Measurements from ENCODE around the gene NLRX1.
"Not testable (repeated sequence)": the region's sequence is repeated elsewhere in the genome, so short reads cannot be mapped to it uniquely, and the experiment has no call there.

NLRX1 gene

GRCh38 chr11:119222308-119222707 is 53.8 kb downstream of the NLRX1 start:
- Histone ChIP-seq H3F3A (ENCODE audit: insufficient read depth) (peaks cover 8% of the 10 kb centered on the region; the same call in 1 of the 2 replicates), H3K4me3 (ENCODE audit: insufficient read depth, low read length, poor library complexity, severe bottlenecking) (no peak overlapping the region), H3K9ac (ENCODE audit: low read length) (no peak overlapping the region), H3K9me3 (ENCODE audit: insufficient read depth, low read length) (no peaks in the 10 kb centered on the region), H2AFZ (ENCODE audit: low read depth, low read length, severe bottlenecking) (no peak overlapping the region), H4K20me1 (ENCODE audit: low read depth, low read length) (peaks cover 16% of the 10 kb centered on the region), H3K4me2 (ENCODE audit: low read depth, low read length, poor library complexity, severe bottlenecking) (no peak overlapping the region), H3K27ac (ENCODE audit: low read depth, low read length) (no peak overlapping the region), H3K36me3 (ENCODE audit: low read length) (no peaks in the 10 kb centered on the region), H3K9me2 (replicated peaks; ENCODE audit: insufficient read depth, low read length) (no peaks in the 10 kb centered on the region), H3K79me2 (ENCODE audit: insufficient read depth, low read length) (peaks cover 91% of the 10 kb centered on the region), H3K27me3 (ENCODE audit: low read length) (no peaks in the 10 kb centered on the region)
- no peak for TF ChIP-seq EZH2phosphoT487 (conservative IDR thresholded peaks at IDR 0.05; ENCODE audit: low read length)
- no peak for TF ChIP-seq CTCF (IDR thresholded peaks at IDR 0.05; ENCODE audit: insufficient read depth, low read length, poor library complexity, severe bottlenecking)

- Histone ChIP-seq H3K4me2 (ENCODE audit: low read depth, low read length, poor library complexity, severe bottlenecking) (no peak overlapping the region), H3F3A (ENCODE audit: insufficient read depth) (peaks cover 8% of the 10 kb centered on the region; the same call in 1 of the 2 replicates), H3K27ac (ENCODE audit: low read depth, low read length) (no peak overlapping the region), H3K79me2 (ENCODE audit: insufficient read depth, low read length) (peaks cover 91% of the 10 kb centered on the region), H3K9me2 (replicated peaks; ENCODE audit: insufficient read depth, low read length) (no peaks in the 10 kb centered on the region), H3K9me3 (ENCODE audit: insufficient read depth, low read length) (no peaks in the 10 kb centered on the region), H3K27me3 (ENCODE audit: low read length) (no peaks in the 10 kb centered on the region), H2AFZ (ENCODE audit: low read depth, low read length, severe bottlenecking) (no peak overlapping the region), H3K4me3 (ENCODE audit: insufficient read depth, low read length, poor library complexity, severe bottlenecking) (no peak overlapping the region), H3K9ac (ENCODE audit: low read length) (no peak overlapping the region), H3K36me3 (ENCODE audit: low read length) (no peaks in the 10 kb centered on the region), H4K20me1 (ENCODE audit: low read depth, low read length) (peaks cover 16% of the 10 kb centered on the region)
- no peak for TF ChIP-seq CTCF (IDR thresholded peaks at IDR 0.05; ENCODE audit: insufficient read depth, low read length, poor library complexity, severe bottlenecking)
- no peak for TF ChIP-seq EZH2phosphoT487 (conservative IDR thresholded peaks at IDR 0.05; ENCODE audit: low read length)
These were observed 54.4 kb downstream of the NLRX1 start for GRCh38 chr11:119222891-119223290.

- H3K79me2 ChIP-seq (ENCODE audit: insufficient read depth, low read length): peaks cover 89% of the 10 kb centered on the region
- H3K27ac ChIP-seq (ENCODE audit: low read depth, low read length): no peak overlapping the region
- H3K9me3 ChIP-seq (ENCODE audit: insufficient read depth, low read length): no peaks in the 10 kb centered on the region
- no peak overlapping the region for H3K9ac ChIP-seq (ENCODE audit: low read length)
- H3F3A ChIP-seq (ENCODE audit: insufficient read depth): peaks cover 8% of the 10 kb centered on the region; the same call in 1 of the 2 replicates
- TF ChIP-seq EZH2phosphoT487 (conservative IDR thresholded peaks at IDR 0.05; ENCODE audit: low read length) (no peak), CTCF (IDR thresholded peaks at IDR 0.05; ENCODE audit: insufficient read depth, low read length, poor library complexity, severe bottlenecking) (no peak)
- no peak overlapping the region for H3K4me3 ChIP-seq (ENCODE audit: insufficient read depth, low read length, poor library complexity, severe bottlenecking)
- no peak overlapping the region for H3K4me2 ChIP-seq (ENCODE audit: low read depth, low read length, poor library complexity, severe bottlenecking)
- no peaks in the 10 kb centered on the region for H3K9me2 ChIP-seq (replicated peaks; ENCODE audit: insufficient read depth, low read length)
- H3K36me3 ChIP-seq (ENCODE audit: low read length): no peaks in the 10 kb centered on the region
- H2AFZ ChIP-seq (ENCODE audit: low read depth, low read length, severe bottlenecking): no peak overlapping the region
- peaks cover 10% of the 10 kb centered on the region; the same call in 1 of the 2 replicates for H4K20me1 ChIP-seq (ENCODE audit: low read depth, low read length)
- H3K27me3 ChIP-seq (ENCODE audit: low read length): no peaks in the 10 kb centered on the region
These were observed 55.3 kb downstream of the NLRX1 start for GRCh38 chr11:119223856-119224255.

GRCh38 chr11:119228535-119229287 is 60.2 kb downstream of the NLRX1 start:
- H3K27me3 ChIP-seq (ENCODE audit: low read length); H4K20me1 ChIP-seq (ENCODE audit: low read depth, low read length); H3F3A ChIP-seq (ENCODE audit: insufficient read depth); H3K4me2 ChIP-seq (ENCODE audit: low read depth, low read length, poor library complexity, severe bottlenecking); H3K9ac ChIP-seq (ENCODE audit: low read length); H3K36me3 ChIP-seq (ENCODE audit: low read length); H3K9me2 ChIP-seq (replicated peaks; ENCODE audit: insufficient read depth, low read length); H2AFZ ChIP-seq (ENCODE audit: low read depth, low read length, severe bottlenecking); H3K9me3 ChIP-seq (ENCODE audit: insufficient read depth, low read length); H3K27ac ChIP-seq (ENCODE audit: low read depth, low read length); H3K4me3 ChIP-seq (ENCODE audit: insufficient read depth, low read length, poor library complexity, severe bottlenecking): not testable (repeated sequence)
- peaks cover 77% of the 10 kb centered on the region for H3K79me2 ChIP-seq (ENCODE audit: insufficient read depth, low read length)

Measured in SU-DHL-6 (cell line).